ENCODE measurements around the gene HRH3. TPM values are rescaled to one million over a fixed set of nuclear protein-coding genes. Genes with fewer than 3 reads are reported as not detected.
A peak's percentile ranks its signal among the peaks of the same experiment; 100 is the strongest.

Gene HRH3
- total RNA-seq, 4 donors from 2014 or later, result not detected

- 3% methylated on average over 43 of the region's 55 CpGs; no CpG with 5 or more reads in 1 of the 2 donors for WGBS, 2 donors (ENCODE audit: low coverage in 1 of 2)
Measured at GRCh38 chr20:62237801-62238568, 17.9 kb upstream of the HRH3 start, which contains the start of gene OSBPL2. Gene OSBPL2 (plus strand): TSS chr20:62238521. CDS start chr20:62256185, 17,664 bp downstream.

GRCh38 chr20:62237514-62237800 lies 17.4 kb upstream of the HRH3 start:
- peak overlapping the region in 1 of 4 donors; percentile 48 for H3K4me3 ChIP-seq
- in situ Hi-C loops (cut with MboI; ENCODE audit: low pct_ligation_motif_present in 1 of 4, low pct_unique_long_range_greater_than_20kb in 1 of 4, low sequenced_read_pairs in 3 of 4) (no loop called here), intact Hi-C loops (cut with DNase I; ENCODE audit: low total_unique reads) (loop anchor here (10.0 kb wide), 1 partner anchor 53 kb away; the partner anchor contains the start of gene MTG2)
- no peaks in the 10 kb centered on the region for H3K9me3 ChIP-seq
- peaks cover 20 to 42% (median 30%) of the 10 kb centered on the region in 4 donors for H3K4me1 ChIP-seq
- no peaks in the 10 kb centered on the region for H3K36me3 ChIP-seq
- no peaks in the 10 kb centered on the region for H3K27me3 ChIP-seq
- no peak for DNase-seq
- H3K27ac ChIP-seq, result peak overlapping the region; percentile 50 to 91 (median 66)
- 56% methylated on average over 1 of the region's 1 CpG; no CpG with 5 or more reads in 1 of the 2 donors for WGBS, 2 donors (ENCODE audit: low coverage in 1 of 2)
- TF ChIP-seq CTCF (IDR thresholded peaks at IDR 0.05), result no peak
- TF ChIP-seq POLR2AphosphoS5 (IDR thresholded peaks at IDR 0.05), result no peak
- no peak for TF ChIP-seq POLR2A (IDR thresholded peaks at IDR 0.05)
- TF ChIP-seq EP300 (IDR thresholded peaks at IDR 0.05; ENCODE audit: low read depth), result no peak

More at GRCh38 chr20:62237801-62238568, 17.9 kb upstream of the HRH3 start, which contains the start of gene OSBPL2:
- no peaks in the 10 kb centered on the region for H3K27me3 ChIP-seq
- peak within 1 kb of the TSS; percentile 87 to 98 (median 94) for H3K27ac ChIP-seq
- H3K4me1 ChIP-seq, result peaks cover 20 to 44% (median 31%) of the 10 kb centered on the region in 4 donors
- H3K9me3 ChIP-seq, result no peaks in the 10 kb centered on the region
- intact Hi-C loops (cut with DNase I; ENCODE audit: low total_unique reads) (loop anchor here (10.0 kb wide), 1 partner anchor 53 kb away; the partner anchor contains the start of gene MTG2), in situ Hi-C loops (cut with MboI; ENCODE audit: low pct_ligation_motif_present in 1 of 4, low pct_unique_long_range_greater_than_20kb in 1 of 4, low sequenced_read_pairs in 3 of 4) (no loop called here)
- DNase-seq, result peak; percentile 100
- H3K4me3 ChIP-seq, result peak within 1 kb of the TSS; percentile 88 to 98 (median 93)
- TF ChIP-seq POLR2AphosphoS5 (IDR thresholded peaks at IDR 0.05), result peak in 2 of 3 donors; percentile 4 to 54
- TF ChIP-seq POLR2A (IDR thresholded peaks at IDR 0.05), result no peak
- H3K36me3 ChIP-seq, result no peaks in the 10 kb centered on the region

GRCh38 chr20:62236766-62237513 lies 16.9 kb upstream of the HRH3 start:
- Histone ChIP-seq H3K4me1 (peaks cover 18 to 37% (median 27%) of the 10 kb centered on the region in 4 donors), H3K9me3 (no peaks in the 10 kb centered on the region), H3K27ac (no peak overlapping the region), H3K27me3 (no peaks in the 10 kb centered on the region), H3K4me3 (no peak overlapping the region), H3K36me3 (no peaks in the 10 kb centered on the region)
- no peak for DNase-seq
- intact Hi-C loops (cut with DNase I; ENCODE audit: low total_unique reads) (loop anchor here (10.0 kb wide), 1 partner anchor 52 kb away; the partner anchor contains the start of gene MTG2), in situ Hi-C loops (cut with MboI; ENCODE audit: low pct_ligation_motif_present in 1 of 4, low pct_unique_long_range_greater_than_20kb in 1 of 4, low sequenced_read_pairs in 3 of 4) (no loop called here)
- TF ChIP-seq POLR2A (IDR thresholded peaks at IDR 0.05) (no peak), CTCF (IDR thresholded peaks at IDR 0.05) (no peak), EP300 (IDR thresholded peaks at IDR 0.05; ENCODE audit: low read depth) (no peak), POLR2AphosphoS5 (IDR thresholded peaks at IDR 0.05) (no peak)
- WGBS, 2 donors (ENCODE audit: low coverage in 1 of 2), result 75% methylated on average over 26 of the region's 28 CpGs; no CpG with 5 or more reads in 1 of the 2 donors

GRCh38 chr20:62236200-62236599 lies 16.1 kb upstream of the HRH3 start:
- in situ Hi-C loops (cut with MboI; ENCODE audit: low pct_ligation_motif_present in 1 of 4, low pct_unique_long_range_greater_than_20kb in 1 of 4, low sequenced_read_pairs in 3 of 4), result no loop called here
- no peak for TF ChIP-seq POLR2A (IDR thresholded peaks at IDR 0.05)
- no peak for TF ChIP-seq POLR2AphosphoS5 (IDR thresholded peaks at IDR 0.05)
- TF ChIP-seq EP300 (IDR thresholded peaks at IDR 0.05; ENCODE audit: low read depth), result no peak
- no peak for TF ChIP-seq CTCF (IDR thresholded peaks at IDR 0.05)
- intact Hi-C loops (cut with DNase I; ENCODE audit: low total_unique reads), result loop anchor here (10.0 kb wide), 1 partner anchor 51 kb away; the partner anchor contains the start of gene MTG2
- no peak overlapping the region for H3K4me3 ChIP-seq
- H3K4me1 ChIP-seq, result peaks cover 14 to 29% (median 25%) of the 10 kb centered on the region in 4 donors
- no peak for DNase-seq
- no peak overlapping the region for H3K27ac ChIP-seq
- 60 to 65% methylated on average over 1 to 6 of the region's 6 CpGs for WGBS, 2 donors (ENCODE audit: low coverage in 1 of 2)
- H3K27me3 ChIP-seq, result no peaks in the 10 kb centered on the region
- H3K9me3 ChIP-seq, result no peaks in the 10 kb centered on the region
- no peaks in the 10 kb centered on the region for H3K36me3 ChIP-seq

Measured in transverse colon (tissue), 4 donors.